Lower leg skin (tissue), 4 donors: Measurements from ENCODE around the gene ITGB5. TPM values are rescaled to one million over a fixed set of nuclear protein-coding genes. Genes with fewer than 3 reads are reported as not detected.

Experiments used
- DNase-seq, 2 donors: peaks; one replicate each; pipeline ENCODE4 v3.0.0-alpha.2; 2019; ENCODE audit warnings: low spot score in 2 of 2
- H3K4me3 ChIP-seq: fragments of 200-600 bp; sonication (generic); 2 replicates; pipeline ENCODE4 v1.5.1; 2017; ENCODE audit warnings: mild to moderate bottlenecking, low read depth; ENCODE audit not compliant: poor library complexity, severe bottlenecking
- CTCF ChIP-seq, 3 donors: fragments of 450-650 bp; IDR thresholded peaks; one replicate each; pipeline ENCODE4 v1.5.1; 2016; ENCODE audit warnings: antibody characterized with exemption in 3 of 3, mild to moderate bottlenecking in 3 of 3, moderate library complexity in 2 of 3
- POLR2A ChIP-seq, 2 donors: fragments of 450-650 bp; IDR thresholded peaks; one replicate each; pipeline ENCODE4 v1.6.1; 2016 to 2017; ENCODE audit warnings: antibody characterized with exemption in 2 of 2, mild to moderate bottlenecking in 1 of 2, moderate library complexity in 1 of 2
- WGBS, 2 donors: methylation state at CpG; one replicate each; pipeline ENCODE4 v1.1.5; 2018; 5-methylcytosine and 5-hydroxymethylcytosine counted together
- intact Hi-C: fragments of 100-400 bp; cut with DNase I; formaldehyde crosslinking; loops from one replicate; pipeline ENCODE4 v1.15.0; 2023; ENCODE audit warnings: low total_unique reads
- total RNA-seq, 4 donors: library from RNA; depleted of rRNA; stranded (reverse); fragments of >200 nt; gene quantifications; one replicate each; pipeline ENCODE4 v1.1.0, GENCODE V29; 2016

ITGB5 gene
- total RNA-seq, 4 donors from 2014 or later: 210 to 414 (median 286) TPM

- intact Hi-C loops: no loop called here
- TF ChIP-seq CTCF (IDR thresholded peaks at IDR 0.05) (no peak), POLR2A (IDR thresholded peaks at IDR 0.05) (no peak)
- 90% methylated on average over 6 of the region's 6 CpGs for WGBS, 2 donors
- no peak for DNase-seq
- H3K4me3 ChIP-seq: no peak overlapping the region
Observed at GRCh38 chr3:124817079-124817478, 70.1 kb downstream of the ITGB5 start.

GRCh38 chr3:124816206-124816605 lies 71.0 kb downstream of the ITGB5 start:
- intact Hi-C loops: no loop called here
- 90 to 96% methylated on average over 4 of the region's 4 CpGs for WGBS, 2 donors
- no peak overlapping the region for H3K4me3 ChIP-seq
- TF ChIP-seq CTCF (IDR thresholded peaks at IDR 0.05): no peak
- no peak for TF ChIP-seq POLR2A (IDR thresholded peaks at IDR 0.05)
- DNase-seq: no peak

GRCh38 chr3:124815781-124816180 lies 71.4 kb downstream of the ITGB5 start:
- no peak overlapping the region for H3K4me3 ChIP-seq
- TF ChIP-seq CTCF (IDR thresholded peaks at IDR 0.05): no peak
- TF ChIP-seq POLR2A (IDR thresholded peaks at IDR 0.05): no peak
- intact Hi-C loops: no loop called here
- no peak for DNase-seq
- 93 to 97% methylated on average over 5 of the region's 5 CpGs for WGBS, 2 donors

GRCh38 chr3:124814620-124815421 lies 72.3 kb downstream of the ITGB5 start:
- intact Hi-C loops: no loop called here
- 69 to 72% methylated on average over 9 to 11 of the region's 11 CpGs for WGBS, 2 donors
- H3K4me3 ChIP-seq: no peak overlapping the region
- DNase-seq: no peak
- TF ChIP-seq POLR2A (IDR thresholded peaks at IDR 0.05) (no peak), CTCF (IDR thresholded peaks at IDR 0.05) (no peak)

- no peak for TF ChIP-seq CTCF (IDR thresholded peaks at IDR 0.05)
- no peak for TF ChIP-seq POLR2A (IDR thresholded peaks at IDR 0.05)
- peak in 1 of 2 donors; percentile 70 for DNase-seq
Observed at GRCh38 chr3:124813541-124813940, 73.6 kb downstream of the ITGB5 start.

More at GRCh38 chr3:124813541-124813940, 73.6 kb downstream of the ITGB5 start:
- intact Hi-C loops: no loop called here
- H3K4me3 ChIP-seq: no peak overlapping the region
